Airway epithelial cell (primary cell): ENCODE results near the gene OMP. TPM values are rescaled to one million over a fixed set of nuclear protein-coding genes. Genes with fewer than 3 reads are reported as not detected.

Source experiments
- total RNA-seq: library from RNA; depleted of rRNA; stranded (reverse); fragments of >200 nt; gene quantifications from 2 replicates; pipeline ENCODE4 v1.2.3, GENCODE V29; 2015

The OMP gene
- total RNA-seq, result 3.3 TPM in 1 of 2 replicates, not detected in the other

DNA sequence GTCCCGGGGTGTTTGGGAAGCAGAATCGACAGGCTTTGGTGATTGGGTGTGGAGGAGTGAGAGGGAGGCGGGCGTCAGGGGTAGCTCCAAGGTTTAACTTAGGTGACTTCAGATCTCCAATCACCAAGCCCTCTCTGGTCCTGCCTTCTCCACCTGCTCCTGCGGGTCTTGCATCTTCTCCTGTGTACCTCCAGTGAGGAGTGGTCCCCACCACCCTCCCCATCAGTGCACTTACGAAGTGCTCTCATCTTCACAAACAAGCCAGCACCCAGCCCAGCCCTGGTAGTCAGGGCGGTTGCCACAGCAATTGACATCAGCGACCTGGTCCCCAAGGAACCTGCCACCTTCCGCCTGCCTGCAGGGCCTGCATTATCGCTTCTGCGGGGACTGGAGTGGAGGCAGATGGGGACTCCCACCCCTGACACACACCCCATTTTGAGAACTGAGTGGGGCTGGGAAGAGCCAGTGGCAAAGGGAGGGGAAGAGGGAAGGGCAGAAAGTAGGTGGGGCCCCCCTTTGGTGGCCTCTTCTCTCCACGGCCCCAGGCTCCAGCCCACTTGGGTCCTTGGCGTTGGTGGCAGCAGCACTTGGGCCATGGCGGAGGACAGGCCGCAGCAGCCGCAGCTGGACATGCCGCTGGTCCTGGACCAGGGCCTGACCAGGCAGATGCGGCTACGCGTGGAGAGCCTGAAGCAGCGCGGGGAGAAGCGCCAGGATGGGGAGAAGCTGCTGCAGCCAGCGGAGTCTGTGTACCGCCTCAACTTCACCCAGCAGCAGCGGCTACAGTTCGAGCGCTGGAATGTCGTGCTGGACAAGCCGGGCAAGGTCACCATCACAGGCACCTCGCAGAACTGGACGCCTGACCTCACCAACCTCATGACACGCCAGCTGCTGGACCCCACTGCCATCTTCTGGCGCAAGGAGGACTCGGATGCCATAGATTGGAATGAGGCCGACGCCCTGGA lies at the start of gene OMP:
TSS of gene OMP (plus strand) at position 595 of the 965 bp plus-strand sequence. CDS start at position 595, 0 bp downstream.

GRCh38 chr11:77066229-77067042 lies 36.2 kb upstream of the OMP start, which contains the start of gene CAPN5:
TSS of gene CAPN5 (plus strand) at chr11:77066971. CDS start at chr11:77084887, 17,916 bp downstream.

GRCh38 chr11:77127920-77128691 lies 25.5 kb downstream of the OMP start, which contains the start of gene MYO7A:
TSS of gene MYO7A (plus strand) at chr11:77128246. CDS start at chr11:77130635, 2,389 bp downstream.

Other genes starting within 250 kb of the OMP start
- gene ACER3, start 241.9 kb upstream of the OMP start, total RNA-seq, result 6.1 and 11.9 TPM in 2 replicates
- gene B3GNT6, start 68.4 kb upstream of the OMP start, total RNA-seq, result 0.05 and 0.35 TPM in 2 replicates
- gene CAPN5, start 35.9 kb upstream of the OMP start, total RNA-seq, result 5.9 and 6.7 TPM in 2 replicates
- 0.07 TPM in 1 of 2 replicates, not detected in the other for gene MYO7A, start 25.4 kb downstream of the OMP start, total RNA-seq
- not detected in 2 replicates for gene GDPD4, start 198.8 kb downstream of the OMP start, total RNA-seq